Upper lobe of left lung (tissue), 6 donors: ENCODE results near the gene ZNF576. TPM values are rescaled to one million over a fixed set of nuclear protein-coding genes. Genes with fewer than 3 reads are reported as not detected.

ENCODE experiments used
- ATAC-seq, 2 donors: fragments of 200-7000 bp; cut with Tn5 transposase; one replicate each; pipeline ENCODE4 v1.9.1; 2022; ENCODE audit warnings: mild to moderate bottlenecking in 2 of 2, moderate library complexity in 2 of 2; ENCODE audit not compliant: low FRiP score in 2 of 2
- DNase-seq, 2 donors: peaks; one replicate each; pipeline ENCODE4 v3.0.0-alpha.2; 2019 to 2020
- H3K27ac ChIP-seq, 4 donors: fragments of 200-600 bp; sonication (generic); one replicate each; pipeline ENCODE4 v1.5.1; 2016 to 2019
- H3K27me3 ChIP-seq, 4 donors: fragments of 200-600 bp; sonication (generic); one replicate each; pipeline ENCODE4 v1.5.1; 2017 to 2019
- H3K36me3 ChIP-seq, 4 donors: fragments of 200-600 bp; sonication (generic); one replicate each; pipeline ENCODE4 v1.5.1; 2016 to 2019
- H3K4me1 ChIP-seq, 4 donors: fragments of 200-600 bp; sonication (generic); one replicate each; pipeline ENCODE4 v1.5.1; 2018 to 2019
- H3K4me3 ChIP-seq, 4 donors: fragments of 200-600 bp; sonication (generic); one replicate each; pipeline ENCODE4 v1.5.1; 2017 to 2019; ENCODE audit warnings: mild to moderate bottlenecking in 2 of 4, moderate library complexity in 1 of 4
- H3K9me3 ChIP-seq, 4 donors: fragments of 200-600 bp; sonication (generic); one replicate each; pipeline ENCODE4 v1.5.1; 2018 to 2019
- CTCF ChIP-seq, 6 experiments: fragments of 450-650 bp in 4 of 6; fragments of 200-600 bp in 2 of 6; sonication (generic) in 2 of 6; IDR thresholded peaks; one replicate each; pipeline ENCODE4 v1.5.1; 2016 to 2019; ENCODE audit warnings: antibody characterized with exemption in 6 of 6
- EP300 ChIP-seq, 4 donors: sonication (generic); formaldehyde crosslinking; IDR thresholded peaks; one replicate each; pipeline ENCODE4 v1.5.1; 2017; ENCODE audit warnings: antibody characterized with exemption in 4 of 4, control low read depth in 2 of 4
- POLR2A ChIP-seq, 4 donors: fragments of 450-650 bp; IDR thresholded peaks; one replicate each; pipeline ENCODE4 v1.5.1; 2016 to 2017; ENCODE audit warnings: antibody characterized with exemption in 4 of 4, mild to moderate bottlenecking in 2 of 4
- POLR2AphosphoS5 ChIP-seq, 2 donors: sonication (generic); formaldehyde crosslinking; IDR thresholded peaks; one replicate each; pipeline ENCODE4 v1.5.1; 2017; ENCODE audit warnings: antibody characterized with exemption in 2 of 2
- WGBS, 2 donors: methylation state at CpG; one replicate each; pipeline ENCODE4 v1.1.5; 2017 to 2018; 5-methylcytosine and 5-hydroxymethylcytosine counted together
- total RNA-seq, 6 donors: library from RNA; depleted of rRNA in 4 of 6; stranded (reverse); fragments of >200 nt in 4 of 6; gene quantifications; one replicate each; pipeline versions ENCODE4 v1.1.0 to v1.2.1, GENCODE V29; 2016 to 2021
- donor health status: DM: no; HTN: no; CAD: no; lungs with moderate emphysema.
- donor health status: DM: no; HTN: yes; CAD: no; lungs with severe emphysema.

ZNF576 gene
- total RNA-seq, 6 donors from 2014 or later = 3.1 to 15.6 (median 7.8) TPM

GRCh38 chr19:43595605-43595998 lies 793 bp upstream of the ZNF576 start:
- peaks cover 28 to 48% (median 36%) of the 10 kb centered on the region in 4 donors for H3K4me1 ChIP-seq
- no peaks in the 10 kb centered on the region for H3K27me3 ChIP-seq
- peak overlapping the region; percentile 93 to 98 (median 96) for H3K27ac ChIP-seq
- TF ChIP-seq POLR2AphosphoS5 (IDR thresholded peaks at IDR 0.05) (no peak), CTCF (IDR thresholded peaks at IDR 0.05) (no peak), POLR2A (IDR thresholded peaks at IDR 0.05) (peak in 1 of 4 donors; percentile 76), EP300 (IDR thresholded peaks at IDR 0.05) (no peak)
- peak; percentile 21 to 28 for ATAC-seq
- H3K36me3 ChIP-seq = peaks cover 19 to 51% (median 34%) of the 10 kb centered on the region in 4 donors
- no peak for DNase-seq
- no peaks in the 10 kb centered on the region for H3K9me3 ChIP-seq
- H3K4me3 ChIP-seq = peak overlapping the region; percentile 55 to 75 (median 60)
- 0 to 2% methylated on average over 12 to 18 of the region's 18 CpGs for WGBS, 2 donors

DNA sequence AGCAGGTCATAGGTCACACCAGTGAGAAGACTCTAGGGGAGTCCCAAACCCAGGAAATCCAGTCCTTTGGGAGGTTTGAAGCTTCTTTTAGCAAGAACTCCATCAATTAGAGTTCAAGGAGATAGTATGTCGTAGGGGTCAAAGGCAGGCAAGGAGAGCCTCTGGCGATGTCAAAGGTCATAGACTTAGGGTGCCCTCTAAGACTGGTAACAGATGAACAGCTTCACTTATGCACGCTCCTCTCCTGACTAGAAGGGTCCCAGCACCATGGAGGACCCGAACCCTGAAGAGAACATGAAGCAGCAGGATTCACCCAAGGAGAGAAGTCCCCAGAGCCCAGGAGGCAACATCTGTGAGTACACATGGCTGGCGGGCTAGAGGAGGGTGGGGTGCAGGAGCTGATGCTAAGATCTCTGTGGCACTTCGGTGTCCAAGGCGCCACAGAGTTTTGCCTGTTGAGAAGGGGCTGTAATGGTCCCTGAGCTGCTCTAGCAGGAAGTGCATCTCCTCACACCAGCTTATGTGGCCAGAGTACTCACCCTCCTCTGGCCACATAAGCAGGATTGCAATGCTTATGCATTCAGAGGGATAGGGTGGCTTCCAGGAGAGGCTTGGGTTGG lies 557 bp downstream of the ZNF576 start:
- 10 to 30% methylated on average over 2 to 7 of the region's 7 CpGs for WGBS, 2 donors
- peak overlapping the region; percentile 42 to 75 (median 60) for H3K4me3 ChIP-seq
- peaks cover 28 to 48% (median 36%) of the 10 kb centered on the region in 4 donors for H3K4me1 ChIP-seq
- no peak for ATAC-seq
- no peaks in the 10 kb centered on the region for H3K27me3 ChIP-seq
- TF ChIP-seq POLR2A (IDR thresholded peaks at IDR 0.05) (no peak), CTCF (IDR thresholded peaks at IDR 0.05) (no peak), EP300 (IDR thresholded peaks at IDR 0.05) (no peak), POLR2AphosphoS5 (IDR thresholded peaks at IDR 0.05) (no peak)
- no peak for DNase-seq
- H3K36me3 ChIP-seq = peaks cover 17 to 51% (median 30%) of the 10 kb centered on the region in 4 donors
- H3K9me3 ChIP-seq = no peaks in the 10 kb centered on the region
- peak overlapping the region; percentile 93 to 98 (median 96) for H3K27ac ChIP-seq

- no peak for TF ChIP-seq CTCF (IDR thresholded peaks at IDR 0.05)
- TF ChIP-seq POLR2AphosphoS5 (IDR thresholded peaks at IDR 0.05) = no peak
- no peak for TF ChIP-seq POLR2A (IDR thresholded peaks at IDR 0.05)
- no peak for TF ChIP-seq EP300 (IDR thresholded peaks at IDR 0.05)
- Histone ChIP-seq H3K27me3 (no peaks in the 10 kb centered on the region), H3K36me3 (peaks cover 8 to 41% (median 22%) of the 10 kb centered on the region in 4 donors), H3K4me3 (no peak overlapping the region), H3K27ac (peak overlapping the region in 1 of 4 donors; percentile 5), H3K4me1 (peaks cover 28 to 47% (median 36%) of the 10 kb centered on the region in 4 donors), H3K9me3 (no peaks in the 10 kb centered on the region)
- ATAC-seq = no peak
- DNase-seq = no peak
- 33 to 45% methylated on average over 5 of the region's 5 CpGs for whole genome bisulfite sequencing, 2 donors
Observed at GRCh38 chr19:43597876-43598275, 1.5 kb downstream of the ZNF576 start.

GRCh38 chr19:43598445-43599240 lies 2.2 kb downstream of the ZNF576 start:
- DNase-seq (peak in 1 of 2 donors; percentile 78), ATAC-seq (no peak)
- Histone ChIP-seq H3K9me3 (no peaks in the 10 kb centered on the region), H3K4me3 (no peak overlapping the region), H3K27ac (no peak overlapping the region), H3K4me1 (peaks cover 26 to 39% (median 33%) of the 10 kb centered on the region in 4 donors), H3K36me3 (peaks cover 5 to 34% (median 17%) of the 10 kb centered on the region in 4 donors), H3K27me3 (no peaks in the 10 kb centered on the region)
- no peak for TF ChIP-seq EP300 (IDR thresholded peaks at IDR 0.05)
- no peak for TF ChIP-seq POLR2AphosphoS5 (IDR thresholded peaks at IDR 0.05)
- TF ChIP-seq POLR2A (IDR thresholded peaks at IDR 0.05) = no peak
- no peak for TF ChIP-seq CTCF (IDR thresholded peaks at IDR 0.05)
- WGBS, 2 donors = 96 to 97% methylated on average over 10 to 19 of the region's 19 CpGs
